HG03045 (cell line): ENCODE results near the gene THRB.

Experiments
- ATAC-seq: cut with Tn5 transposase; IDR thresholded peaks from one replicate; pipeline ENCODE4 v1.9.1; 2021; ENCODE audit warnings: mild to moderate bottlenecking, moderate library complexity; ENCODE audit not compliant: unreplicated experiment

Gene THRB

GRCh38 chr3:24157106-24157505 lies 337.5 kb downstream of the THRB start:
- ATAC-seq, result no peak

GRCh38 chr3:24156466-24156865 lies 338.2 kb downstream of the THRB start:
- ATAC-seq, result no peak

- no peak for ATAC-seq
Observed at GRCh38 chr3:24155276-24155675, 339.4 kb downstream of the THRB start.

- ATAC-seq, result peak; percentile 11
Observed at GRCh38 chr3:24154781-24155180, 339.9 kb downstream of the THRB start.

GRCh38 chr3:24154013-24154695 lies 340.5 kb downstream of the THRB start:
- peak; percentile 84 for ATAC-seq

GRCh38 chr3:24151594-24151993 lies 343.1 kb downstream of the THRB start:
- ATAC-seq, result no peak

GRCh38 chr3:24149032-24149431 lies 345.6 kb downstream of the THRB start:
- no peak for ATAC-seq

GRCh38 chr3:24145981-24146822 lies 348.4 kb downstream of the THRB start:
- ATAC-seq, result no peak

- ATAC-seq, result no peak
Observed at GRCh38 chr3:24145481-24145880, 349.2 kb downstream of the THRB start.

- no peak for ATAC-seq
Observed at GRCh38 chr3:24142127-24142526, 352.5 kb downstream of the THRB start.

- ATAC-seq, result no peak
Observed at GRCh38 chr3:24141548-24141947, 353.1 kb downstream of the THRB start.

GRCh38 chr3:24139463-24140412 lies 354.9 kb downstream of the THRB start:
- no peak for ATAC-seq

GRCh38 chr3:24138876-24139256 lies 355.8 kb downstream of the THRB start:
- ATAC-seq, result no peak

- ATAC-seq, result no peak
Observed at GRCh38 chr3:24137958-24138875, 356.4 kb downstream of the THRB start.

GRCh38 chr3:24137334-24137733 lies 357.3 kb downstream of the THRB start:
- ATAC-seq, result no peak

GRCh38 chr3:24136624-24137310 lies 357.9 kb downstream of the THRB start:
- ATAC-seq, result no peak

- ATAC-seq, result no peak
Observed at GRCh38 chr3:24135280-24135679, 359.4 kb downstream of the THRB start.

GRCh38 chr3:24133942-24134341 lies 360.7 kb downstream of the THRB start:
- ATAC-seq, result no peak

- ATAC-seq, result no peak
Observed at GRCh38 chr3:24133436-24133835, 361.2 kb downstream of the THRB start.

- no peak for ATAC-seq
Observed at GRCh38 chr3:24129549-24129948, 365.1 kb downstream of the THRB start.
